HG03342 (cell line): ENCODE measurements around the gene UPF1.

Experiments
- ATAC-seq: cut with Tn5 transposase; IDR thresholded peaks from one replicate; pipeline ENCODE4 v1.9.1; 2021; ENCODE audit warnings: mild to moderate bottlenecking, moderate library complexity; ENCODE audit not compliant: unreplicated experiment

Gene UPF1

GRCh38 chr19:18833849-18834643, 2.3 kb downstream of the UPF1 start:
- no peak for ATAC-seq

- no peak for ATAC-seq
These were observed 2.9 kb downstream of the UPF1 start for GRCh38 chr19:18834644-18834984.

- no peak for ATAC-seq
These were observed 7.9 kb downstream of the UPF1 start for GRCh38 chr19:18839465-18840287.

- no peak for ATAC-seq
These were observed 8.8 kb downstream of the UPF1 start for GRCh38 chr19:18840288-18841267.

GRCh38 chr19:18841400-18841799, 9.6 kb downstream of the UPF1 start:
- no peak for ATAC-seq

- no peak for ATAC-seq
These were observed 10.4 kb downstream of the UPF1 start for GRCh38 chr19:18842166-18842565.

GRCh38 chr19:18843960-18844359, 12.2 kb downstream of the UPF1 start:
- no peak for ATAC-seq

GRCh38 chr19:18844806-18845329, 13.1 kb downstream of the UPF1 start:
- no peak for ATAC-seq

GRCh38 chr19:18845961-18846360, 14.2 kb downstream of the UPF1 start:
- ATAC-seq: no peak

GRCh38 chr19:18846862-18847548, 15.2 kb downstream of the UPF1 start:
- no peak for ATAC-seq

- no peak for ATAC-seq
These were observed 16.0 kb downstream of the UPF1 start for GRCh38 chr19:18847549-18848463.

- ATAC-seq: no peak
These were observed 17.3 kb downstream of the UPF1 start for GRCh38 chr19:18848878-18849661.

GRCh38 chr19:18849838-18850400, 18.2 kb downstream of the UPF1 start:
- ATAC-seq: no peak

GRCh38 chr19:18850471-18851375, 19.0 kb downstream of the UPF1 start:
- no peak for ATAC-seq

- no peak for ATAC-seq
These were observed 20.0 kb downstream of the UPF1 start for GRCh38 chr19:18851673-18852325.

GRCh38 chr19:18852648-18853047, 20.9 kb downstream of the UPF1 start:
- no peak for ATAC-seq
